IMR-90 (cell line): ENCODE data around the gene CYB5R4. TPM values are rescaled to one million over a fixed set of nuclear protein-coding genes. Genes with fewer than 3 reads are reported as not detected.
A peak's percentile ranks its signal among the peaks of the same experiment; 100 is the strongest.

Experiments used
- ATAC-seq: fragments of 200-7000 bp; cut with Tn5 transposase; 2 replicates; pipeline ENCODE4 v1.9.1; 2020; ENCODE audit warnings: low read depth, mild to moderate bottlenecking, moderate library complexity
- BruUV-seq: library from RNA; stranded (reverse); fragments of 400-500 nt; replicated peaks from 2 replicates; lab custom pipeline; 2021; lab: Mats Ljungman, UMichigan
- CTCF ChIA-PET: fragments of 300-600 bp; formaldehyde crosslinking; extraction: SDS; loops from one replicate; lab custom pipeline; 2021; ENCODE audit warnings: antibody characterized with exemption; lab: Yijun Ruan, JAX
- POLR2A ChIA-PET: fragments of 300-600 bp; sonication (Branson Sonifier 250); formaldehyde crosslinking; loops from one replicate; lab custom pipeline; 2022; ENCODE audit warnings: antibody characterized with exemption; ENCODE audit not compliant: unreplicated experiment; lab: Charles Lee
- DNase-seq: peaks from one replicate; pipeline ENCODE4 v3.0.0; 2013
- H2AFZ ChIP-seq: replicated peaks from 2 replicates; pipeline ENCODE3; 2013; ENCODE audit warnings: low read length, mild to moderate bottlenecking; ENCODE audit not compliant: poor library complexity
- H2AK5ac ChIP-seq: 2 replicates; pipeline ENCODE4 v1.6.1; 2013; ENCODE audit warnings: low read depth, low read length, inconsistent platforms
- H2AK9ac ChIP-seq: replicated peaks from 2 replicates; pipeline ENCODE3; 2013; ENCODE audit warnings: mild to moderate bottlenecking, low read depth, low read length, moderate library complexity; ENCODE audit not compliant: poor library complexity
- H2BK120ac ChIP-seq: 2 replicates; pipeline ENCODE4 v1.6.1; 2013; ENCODE audit warnings: low read depth, low read length, inconsistent platforms
- H2BK15ac ChIP-seq: 3 replicates; pipeline ENCODE4 v1.6.1; 2013; ENCODE audit warnings: low read depth, low read length, inconsistent platforms
- H2BK20ac ChIP-seq: 2 replicates; pipeline ENCODE4 v1.6.1; 2013; ENCODE audit warnings: low read depth, mild to moderate bottlenecking, inconsistent platforms, low read length, moderate library complexity
- H2BK5ac ChIP-seq: 2 replicates; pipeline ENCODE4 v1.6.1; 2013; ENCODE audit warnings: mild to moderate bottlenecking, low read depth, low read length, inconsistent platforms; ENCODE audit not compliant: poor library complexity, severe bottlenecking
- H3K14ac ChIP-seq: replicated peaks from 2 replicates; pipeline ENCODE4 v1.6.1; 2013; ENCODE audit warnings: low read depth, low read length, inconsistent platforms
- H3K18ac ChIP-seq: 2 replicates; pipeline ENCODE4 v1.6.1; 2013; ENCODE audit warnings: low read depth, low read length, control low read depth
- H3K23ac ChIP-seq: 2 replicates; pipeline ENCODE4 v1.6.1; 2013; ENCODE audit warnings: low read depth, low read length, inconsistent platforms
- H3K27ac ChIP-seq: 2 replicates; pipeline ENCODE4 v1.5.1; 2013; ENCODE audit warnings: mild to moderate bottlenecking, control low read depth, low read length; ENCODE audit not compliant: insufficient read depth
- H3K27me3 ChIP-seq: 2 replicates; pipeline ENCODE4 v1.6.1; 2013; ENCODE audit warnings: low read length; ENCODE audit not compliant: control insufficient read depth, insufficient read depth
- H3K36me3 ChIP-seq: 2 replicates; pipeline ENCODE4 v1.6.1; 2013; ENCODE audit warnings: low read length, mixed read lengths; ENCODE audit not compliant: control insufficient read depth, insufficient read depth
- H3K4ac ChIP-seq: 2 replicates; pipeline ENCODE4 v1.6.1; 2013; ENCODE audit warnings: low read depth, low read length, inconsistent platforms
- H3K4me1 ChIP-seq: 2 replicates; pipeline ENCODE4 v1.6.1; 2013; ENCODE audit warnings: low read length, mixed read lengths; ENCODE audit not compliant: control insufficient read depth, insufficient read depth
- H3K4me2 ChIP-seq: 2 replicates; pipeline ENCODE4 v1.6.1; 2013; ENCODE audit warnings: low read depth, mild to moderate bottlenecking, control low read depth, low read length, moderate library complexity
- H3K4me3 ChIP-seq: 2 replicates; pipeline ENCODE4 v1.5.1; 2013; ENCODE audit warnings: low read depth, mild to moderate bottlenecking, control low read depth, low read length, moderate library complexity; ENCODE audit not compliant: insufficient read depth
- H3K56ac ChIP-seq: 2 replicates; pipeline ENCODE4 v1.6.1; 2013; ENCODE audit warnings: low read length, inconsistent platforms; ENCODE audit not compliant: insufficient read depth; ENCODE audit errors: extremely low read depth
- H3K79me1 ChIP-seq, 2 experiments: 2 replicates each; pipeline ENCODE4 v1.6.1; 2013; ENCODE audit warnings: low read length in 2 of 2, inconsistent platforms in 1 of 2, low read depth in 1 of 2
- H3K9ac ChIP-seq: 2 replicates; pipeline ENCODE4 v1.6.1; 2013; ENCODE audit warnings: low read depth, low read length, control low read depth
- H3K9me1 ChIP-seq: 2 replicates; pipeline ENCODE4 v1.6.1; 2013; ENCODE audit warnings: low read length, inconsistent platforms; ENCODE audit not compliant: insufficient read depth
- H3K9me3 ChIP-seq: 2 replicates; pipeline ENCODE4 v1.6.1; 2013; ENCODE audit warnings: low read length; ENCODE audit not compliant: control insufficient read depth, insufficient read depth
- H4K20me1 ChIP-seq: 2 replicates; pipeline ENCODE4 v1.6.1; 2013; ENCODE audit warnings: low read length, inconsistent platforms; ENCODE audit not compliant: insufficient read depth
- H4K5ac ChIP-seq: 2 replicates; pipeline ENCODE4 v1.6.1; 2013; ENCODE audit warnings: mild to moderate bottlenecking, low read depth, low read length, control low read depth
- H4K8ac ChIP-seq, 2 experiments: 2 replicates each; pipeline ENCODE4 v1.6.1; 2013; ENCODE audit warnings: low read depth in 2 of 2, low read length in 2 of 2, control low read depth in 1 of 2, inconsistent platforms in 1 of 2
- H4K91ac ChIP-seq: 2 replicates; pipeline ENCODE4 v1.6.1; 2013; ENCODE audit warnings: low read depth, low read length, inconsistent platforms; ENCODE audit not compliant: insufficient read depth
- BHLHE40 ChIP-seq: fragments of 150-350 bp; IDR thresholded peaks from 2 replicates; pipeline ENCODE4 v1.6.1; 2016; ENCODE audit warnings: mild to moderate bottlenecking, low read depth, low read length
- CEBPB ChIP-seq: IDR thresholded peaks from 2 replicates; pipeline ENCODE4 v1.6.1; 2012; ENCODE audit warnings: low read depth, low read length, improper control_type of control experiment
- CTCF ChIP-seq: conservative IDR thresholded peaks from 2 replicates; pipeline ENCODE4 v1.5.1; 2012; ENCODE audit warnings: mild to moderate bottlenecking, low read depth, low read length, improper control_type of control experiment
- FOS ChIP-seq: fragments of 150-350 bp; IDR thresholded peaks from 2 replicates; pipeline ENCODE4 v1.6.1; 2016; ENCODE audit warnings: low read depth, low read length
- MAZ ChIP-seq: IDR thresholded peaks from 2 replicates; pipeline ENCODE4 v1.6.1; 2012; ENCODE audit warnings: low read depth, mild to moderate bottlenecking, low read length, improper control_type of control experiment, moderate library complexity, borderline replicate concordance
- MXI1 ChIP-seq: IDR thresholded peaks from 2 replicates; pipeline ENCODE4 v1.6.1; 2012; ENCODE audit warnings: low read depth, mild to moderate bottlenecking, low read length, moderate library complexity, borderline replicate concordance
- POLR2A ChIP-seq: IDR thresholded peaks from 2 replicates; pipeline ENCODE4 v1.6.1; 2012; ENCODE audit warnings: mild to moderate bottlenecking, low read depth, low read length
- RFX5 ChIP-seq: IDR thresholded peaks from 2 replicates; pipeline ENCODE4 v1.8.0; 2012; ENCODE audit warnings: low read depth, mild to moderate bottlenecking, low read length, moderate library complexity
- SMC3 ChIP-seq: fragments of 150-350 bp; IDR thresholded peaks from 2 replicates; pipeline ENCODE4 v1.6.1; 2016; ENCODE audit warnings: low read depth, mild to moderate bottlenecking, antibody characterized with exemption, low read length, moderate library complexity
- WGBS, 2 experiments: methylation state at CpG; one replicate each; pipeline versions ENCODE4 v1.1.5 to v1.1.7; 2013; ENCODE audit warnings: missing lambda C conversion rate in 2 of 2; ENCODE audit not compliant: insufficient read length in 1 of 2; ENCODE audit errors: extremely low coverage in 2 of 2; 5-methylcytosine and 5-hydroxymethylcytosine counted together
- dilution Hi-C: fragments of 300-500 bp; cut with HindIII; formaldehyde crosslinking; loops from one replicate; pipeline ENCODE4 v1.14.3; 2018; ENCODE audit warnings: low sequenced_read_pairs; ENCODE audit not compliant: unreplicated experiment
- in situ Hi-C: fragments of 300-500 bp; cut with MboI; formaldehyde crosslinking; loops from 3 replicates; pipeline ENCODE4 v1.14.3; 2019; ENCODE audit warnings: low sequenced_read_pairs, inconsistent platforms, mixed read lengths
- intact Hi-C: fragments of 100-400 bp; cut with micrococcal nuclease; formaldehyde crosslinking; loops from 2 replicates; pipeline ENCODE4 v1.10.0; 2022
- polyA plus RNA-seq, 3 experiments: library from polyadenylated mRNA; depleted of rRNA; stranded (reverse); fragments of >200 nt; gene quantifications; 2 replicates each; pipeline ENCODE4 v1.2.3, GENCODE V29; 2012; ENCODE audit warnings: low replicate concordance in 1 of 3
- total RNA-seq: library from RNA; depleted of rRNA; stranded (reverse); fragments of >200 nt; gene quantifications from 2 replicates; pipeline ENCODE4 v1.2.3, GENCODE V29; 2012
- TF ChIP-seq, protein P1 (sequence below): fragments of 150-350 bp; IDR thresholded peaks from 2 replicates; pipeline ENCODE4 v1.6.1; 2016; ENCODE audit warnings: low read depth, mild to moderate bottlenecking, low read length, moderate library complexity, borderline replicate concordance

Gene CYB5R4
- total and polyA plus RNA-seq, 2 of the 4 experiments (the other 2 are of a cell fraction): 3.2 to 6.1 TPM

GRCh38 chr6:83920017-83920416 is 60.5 kb downstream of the CYB5R4 start:
- no peak overlapping the region for H3K27ac ChIP-seq
- H3K4ac ChIP-seq: no peak overlapping the region
- BruUV-seq: no TSS peak
- in situ Hi-C loops: no loop called here
- H2BK120ac ChIP-seq: no peak overlapping the region
- no peak overlapping the region for H3K18ac ChIP-seq
- peak; percentile 87 for ATAC-seq
- H2AFZ ChIP-seq: no peak overlapping the region
- dilution Hi-C loops: no loop called here
- no peaks in the 10 kb centered on the region for H3K9me3 ChIP-seq
- DNase-seq: peak; percentile 60
- H3K79me1 ChIP-seq: no peaks in the 10 kb centered on the region; a peak in 1 of 4 replicates
- no peak overlapping the region for H2BK5ac ChIP-seq
- 0 out of 2 replicates have a peak, but pooled peaks cover 2% of the 10 kb centered on the region for H3K36me3 ChIP-seq
- intact Hi-C loops: no loop called here
- H4K5ac ChIP-seq: no peak overlapping the region
- H4K91ac ChIP-seq: no peak overlapping the region
- no peak overlapping the region for H3K56ac ChIP-seq
- H3K4me3 ChIP-seq: no peak overlapping the region
- TF ChIP-seq CTCF (no peak), MAZ (no peak), SMC3 (no peak), CEBPB (no peak), BHLHE40 (no peak), MXI1 (no peak), POLR2A (no peak), RFX5 (no peak), FOS (no peak)
- TF ChIP-seq, protein P1, sequence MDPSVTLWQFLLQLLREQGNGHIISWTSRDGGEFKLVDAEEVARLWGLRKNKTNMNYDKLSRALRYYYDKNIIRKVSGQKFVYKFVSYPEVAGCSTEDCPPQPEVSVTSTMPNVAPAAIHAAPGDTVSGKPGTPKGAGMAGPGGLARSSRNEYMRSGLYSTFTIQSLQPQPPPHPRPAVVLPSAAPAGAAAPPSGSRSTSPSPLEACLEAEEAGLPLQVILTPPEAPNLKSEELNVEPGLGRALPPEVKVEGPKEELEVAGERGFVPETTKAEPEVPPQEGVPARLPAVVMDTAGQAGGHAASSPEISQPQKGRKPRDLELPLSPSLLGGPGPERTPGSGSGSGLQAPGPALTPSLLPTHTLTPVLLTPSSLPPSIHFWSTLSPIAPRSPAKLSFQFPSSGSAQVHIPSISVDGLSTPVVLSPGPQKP: no peak
- 0 out of 2 replicates have a peak overlapping the region, but pooled peaks have one; percentile 41 for H3K14ac ChIP-seq
- H2AK5ac ChIP-seq: no peak overlapping the region
- no peaks in the 10 kb centered on the region for H3K27me3 ChIP-seq
- H3K4me1 ChIP-seq: no peaks in the 10 kb centered on the region
- POLR2A ChIA-PET: no interaction called here
- no peak overlapping the region for H3K9ac ChIP-seq
- H3K23ac ChIP-seq: no peak overlapping the region
- no peaks in the 10 kb centered on the region for H4K20me1 ChIP-seq
- no peak overlapping the region for H4K8ac ChIP-seq
- H2BK15ac ChIP-seq: no peak overlapping the region
- H2BK20ac ChIP-seq: no peak overlapping the region
- peaks cover 2% of the 10 kb centered on the region; the same call in 1 of the 2 replicates for H3K9me1 ChIP-seq
- no peak overlapping the region for H2AK9ac ChIP-seq
- WGBS, 2 experiments: no CpG with 5 or more reads among the region's 1 CpG
- CTCF ChIA-PET: no interaction called here
- no peak overlapping the region; the same call in 1 of the 2 replicates for H3K4me2 ChIP-seq
